HepG2 (cell line): ENCODE data around the gene TRMT2A. TPM values are rescaled to one million over a fixed set of nuclear protein-coding genes. Genes with fewer than 3 reads are reported as not detected.

ENCODE experiments used
- ATAC-seq: fragments of 200-7000 bp; cut with Tn5 transposase; 3 replicates; pipeline ENCODE4 v1.9.1; 2020; ENCODE audit warnings: mild to moderate bottlenecking, moderate library complexity
- BruUV-seq: library from RNA; stranded (reverse); fragments of 400-500 nt; replicated peaks from 2 replicates; lab custom pipeline; 2021; lab: Mats Ljungman, UMichigan
- CTCF ChIA-PET: fragments of 300-600 bp; formaldehyde crosslinking; extraction: SDS; loops from one replicate; lab custom pipeline; 2021; ENCODE audit warnings: low total read pairs, inconsistent platforms, low intra/inter-chr PET ratio; lab: Yijun Ruan, JAX
- POLR2A ChIA-PET: fragments of 350-600 bp; sonication (Branson Sonifier 250); formaldehyde crosslinking; loops from one replicate; lab custom pipeline; 2020; ENCODE audit warnings: antibody characterized with exemption, inconsistent platforms; lab: Yijun Ruan, JAX
- DNase-seq: peaks from one replicate; pipeline ENCODE4 v3.0.0-alpha.2; 2015; ENCODE audit warnings: low spot score
- FAIRE-seq: peaks from 3 replicates; lab custom pipeline; 2011; peaks lifted over from hg19 to GRCh38; lab: Jason Lieb, UNC
- H2AFZ ChIP-seq: one replicate; pipeline ENCODE4 v1.6.1; 2011; ENCODE audit warnings: low read length, inconsistent platforms
- H3K27ac ChIP-seq: fragments of 300-600 bp; 3 replicates; pipeline ENCODE4 v1.8.0; 2011; ENCODE audit warnings: mixed run types, mild to moderate bottlenecking, mixed read lengths, low read length, inconsistent platforms; ENCODE audit not compliant: insufficient read depth; ENCODE audit errors: extremely low read length
- H3K27me3 ChIP-seq, 2 experiments: fragments of 200-600 bp in 1 of 2; 2 replicates in 1 of 2; 3 replicates in 1 of 2; pipeline versions ENCODE4 v1.6.0 to v1.8.0; 2011; ENCODE audit warnings: low read length in 2 of 2, mild to moderate bottlenecking in 2 of 2, moderate library complexity in 2 of 2, inconsistent platforms in 1 of 2; ENCODE audit not compliant: insufficient read depth in 2 of 2, control insufficient read depth in 1 of 2
- H3K36me3 ChIP-seq, 2 experiments: fragments of 200-600 bp in 1 of 2; replicated peaks in 1 of 2; 2 replicates in 1 of 2; 3 replicates in 1 of 2; pipeline versions ENCODE4 v1.5.1 to v1.8.0; 2011; ENCODE audit warnings: low read length in 2 of 2, inconsistent platforms in 1 of 2; ENCODE audit not compliant: insufficient read depth in 2 of 2, control insufficient read depth in 1 of 2
- H3K4me1 ChIP-seq: 2 replicates; pipeline ENCODE4 v1.5.1; 2012; ENCODE audit warnings: low read length, inconsistent platforms; ENCODE audit not compliant: insufficient read depth
- H3K4me2 ChIP-seq: 2 replicates; pipeline ENCODE4 v1.6.0; 2011; ENCODE audit warnings: low read depth, low read length, inconsistent platforms
- H3K4me3 ChIP-seq, 3 experiments: fragments of 200-600 bp in 1 of 3; sonication (generic), shearing (Covaris generic) in 1 of 3; replicated peaks in 1 of 3; 2 replicates each; pipeline ENCODE4 v1.5.1; 2011 to 2016; ENCODE audit warnings: low read length in 3 of 3, inconsistent platforms in 2 of 3, low read depth in 2 of 3, mild to moderate bottlenecking in 2 of 3, control low read depth in 1 of 3, mixed read lengths in 1 of 3; ENCODE audit not compliant: insufficient read depth in 1 of 3
- H3K79me2 ChIP-seq: one replicate; pipeline ENCODE4 v1.6.1; 2011; ENCODE audit warnings: low read length, inconsistent platforms; ENCODE audit not compliant: insufficient read depth
- H3K9ac ChIP-seq: 2 replicates; pipeline ENCODE4 v1.6.0; 2011; ENCODE audit warnings: mild to moderate bottlenecking, low read depth, low read length, inconsistent platforms; ENCODE audit not compliant: insufficient read depth
- H3K9me3 ChIP-seq: 2 replicates; pipeline ENCODE4 v1.5.1; 2012; ENCODE audit warnings: mild to moderate bottlenecking, low read length
- H4K20me1 ChIP-seq: 2 replicates; pipeline ENCODE4 v1.6.0; 2011; ENCODE audit warnings: inconsistent platforms, mild to moderate bottlenecking, low read length, moderate library complexity; ENCODE audit not compliant: insufficient read depth
- ADNP ChIP-seq: sonication (generic); formaldehyde crosslinking; IDR thresholded peaks from 2 replicates; pipeline ENCODE4 v1.4.0; 2020; ENCODE audit warnings: missing genetic modification reagents
- AHDC1 ChIP-seq: sonication (generic); formaldehyde crosslinking; IDR thresholded peaks from 2 replicates; pipeline ENCODE4 v1.5.1; 2020; ENCODE audit warnings: mild to moderate bottlenecking, missing genetic modification reagents, borderline replicate concordance
- ATF2 ChIP-seq: sonication (generic); formaldehyde crosslinking; IDR thresholded peaks from 2 replicates; pipeline ENCODE4 v1.4.0; 2020; ENCODE audit warnings: missing genetic modification reagents
- HDAC6 ChIP-seq: fragments of 200-600 bp; sonication (generic); IDR thresholded peaks from 2 replicates; pipeline ENCODE4 v1.7.0; 2017; ENCODE audit warnings: mild to moderate bottlenecking, antibody characterized with exemption, low read length, low read depth
- HNF4A ChIP-seq: sonication (generic); formaldehyde crosslinking; IDR thresholded peaks from 2 replicates; pipeline ENCODE4 v1.4.0; 2020; ENCODE audit warnings: missing genetic modification reagents
- PPARG ChIP-seq: conservative IDR thresholded peaks from 2 replicates; pipeline ENCODE4 v1.6.1; 2016; ENCODE audit warnings: missing biosample characterization, missing genetic modification reagents
- ZC3H13 ChIP-seq: sonication (generic); formaldehyde crosslinking; IDR thresholded peaks from 2 replicates; pipeline ENCODE4 v1.8.1; 2023; ENCODE audit warnings: mild to moderate bottlenecking, missing genetic modification reagents, moderate library complexity
- ZNF205 ChIP-seq: IDR thresholded peaks from 2 replicates; pipeline ENCODE4 v1.6.1; 2018; ENCODE audit warnings: missing biosample characterization, missing genetic modification reagents
- ZNF776 ChIP-seq: sonication (generic); formaldehyde crosslinking; IDR thresholded peaks from 2 replicates; pipeline ENCODE4 v1.4.0; 2020; ENCODE audit warnings: mild to moderate bottlenecking, missing genetic modification reagents
- WGBS: methylation state at CpG from one replicate; pipeline ENCODE4 v1.1.6; 2017; ENCODE audit warnings: low lambda C conversion rate; 5-methylcytosine and 5-hydroxymethylcytosine counted together
- in situ Hi-C: cut with HindIII; loops from 2 replicates; pipeline ENCODE4 v1.10.0; 2017; ENCODE audit warnings: low pct_unique_long_range_greater_than_20kb; ENCODE audit not compliant: extremely low pct_ligation_motif_present
- intact Hi-C: fragments of 100-400 bp; cut with micrococcal nuclease; formaldehyde crosslinking; loops from one replicate; pipeline ENCODE4 v1.10.0; 2022; ENCODE audit not compliant: unreplicated experiment
- polyA plus RNA-seq, 8 experiments: library from polyadenylated mRNA; depleted of rRNA in 3 of 8; stranded (reverse) in 7 of 8; unstranded in 1 of 8; fragments of >200 nt; fragmentation: Illumina TruSeq in 4 of 8; extraction: Trizol in 4 of 8; gene quantifications; 2 replicates each; pipeline versions ENCODE4 v1.2.1 to v1.2.3, GENCODE V29; 2011 to 2016; ENCODE audit warnings: low read depth in 4 of 8, missing spikeins in 1 of 8, mixed read lengths in 1 of 8; ENCODE audit not compliant: insufficient read depth in 1 of 8
- total RNA-seq, 5 experiments: library from RNA; depleted of rRNA; stranded (reverse); fragments of >200 nt; fragmentation: Illumina TruSeq; extraction: Trizol; gene quantifications; 2 replicates each; pipeline ENCODE4 v1.2.3, GENCODE V29; 2016; ENCODE audit warnings: low read depth in 1 of 5

Gene TRMT2A
- total and polyA plus RNA-seq, 2 of the 13 experiments (the other 11 are each of a cell fraction or from before 2014, with no cell fraction given) = 24.0 to 30.3 TPM

DNA sequence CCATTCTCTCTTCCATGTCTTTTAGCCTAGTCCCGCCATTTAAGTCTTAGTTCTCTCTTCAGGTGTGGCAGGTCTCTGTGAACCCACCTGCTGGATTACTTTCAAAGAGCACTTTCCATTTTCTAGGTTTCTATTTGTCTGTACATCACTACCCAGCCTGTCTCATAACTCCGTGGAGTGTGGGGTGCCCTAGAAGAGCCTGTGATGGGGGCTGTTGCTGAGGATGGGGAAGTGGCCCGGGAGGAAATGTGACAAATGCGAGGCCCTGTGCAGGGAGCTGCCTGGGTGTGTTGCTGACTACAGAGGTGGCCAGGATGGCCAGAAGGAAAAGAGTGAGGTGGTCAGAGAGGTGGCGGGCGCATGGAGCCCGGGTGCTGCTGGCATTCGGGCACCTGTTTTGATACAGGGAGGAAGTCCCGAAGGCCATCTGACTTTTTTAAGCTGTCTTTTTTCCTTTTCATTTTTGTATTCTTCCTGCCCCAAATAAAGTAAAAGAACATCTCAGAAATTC is 26.2 kb downstream of the TRMT2A start (continued):
- no peak for TF ChIP-seq AHDC1
- no peak for TF ChIP-seq ADNP (CRISPR knock-in tag)

DNA sequence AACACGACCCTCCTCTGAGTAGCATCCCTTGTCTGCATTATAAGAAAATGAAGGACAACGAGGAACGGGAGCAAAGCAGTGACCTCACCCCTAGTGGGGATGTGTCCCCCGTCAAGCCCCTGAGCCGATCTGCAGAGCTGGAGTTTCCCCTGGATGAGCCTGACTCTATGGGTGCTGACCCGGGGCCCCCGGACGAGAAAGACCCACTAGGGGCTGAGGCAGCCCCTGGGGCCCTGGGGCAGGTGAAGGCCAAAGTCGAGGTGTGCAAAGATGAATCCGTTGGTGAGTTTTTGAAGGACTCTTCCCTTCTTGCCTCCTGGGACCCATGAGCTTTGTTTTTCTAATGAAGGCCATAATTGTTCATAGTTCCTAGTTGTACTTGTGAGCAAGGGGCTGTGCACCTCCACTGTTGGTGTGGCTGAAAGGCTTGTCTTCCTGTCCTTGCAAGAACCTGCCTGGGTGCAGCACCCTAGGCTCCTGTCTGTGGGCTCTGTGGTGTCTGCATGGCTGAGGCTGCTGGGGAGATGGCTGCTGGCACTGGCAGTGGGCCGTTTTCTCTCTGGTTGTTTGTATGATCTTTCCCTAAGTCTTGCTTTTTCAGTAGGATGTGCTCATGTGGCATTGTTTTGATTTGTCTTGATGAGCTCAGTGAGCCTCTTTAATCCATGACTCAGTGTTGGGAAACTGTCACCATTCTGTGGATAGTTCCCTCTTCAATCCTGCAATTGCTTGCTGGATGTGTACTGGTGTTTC is 26.9 kb downstream of the TRMT2A start:
- intact Hi-C loops (no loop called here), in situ Hi-C loops (no loop called here)
- POLR2A ChIA-PET = interaction anchor here (1.4 kb wide), 1 partner anchor 9 kb away, joined by 5 read pairs; no protein-coding TSS in a partner anchor
- H3K4me1 ChIP-seq = peaks cover 5% of the 10 kb centered on the region
- 96% methylated on average over 11 of the region's 11 CpGs for WGBS
- no peak for TF ChIP-seq PPARG
- TF ChIP-seq ZNF776 (CRISPR knock-in tag) = no peak
- no peak for TF ChIP-seq ZC3H13 (CRISPR knock-in tag)
- no peak for TF ChIP-seq HNF4A (CRISPR knock-in tag)
- no peak for TF ChIP-seq ATF2 (CRISPR knock-in tag)
- no peak for TF ChIP-seq HDAC6
- no peak for TF ChIP-seq ZNF205 (CRISPR knock-in tag)
- DNase-seq (no peak), ATAC-seq (no peak), FAIRE-seq (no peak)
- H2AFZ ChIP-seq = no peak overlapping the region
- H4K20me1 ChIP-seq = no peaks in the 10 kb centered on the region
- H3K4me3 ChIP-seq = no peak overlapping the region
- H3K36me3 ChIP-seq = peaks cover 73 to 96% of the 10 kb centered on the region in 2 experiments
- H3K79me2 ChIP-seq = peaks cover 18% of the 10 kb centered on the region
- BruUV-seq = no TSS peak
- no peak overlapping the region for H3K27ac ChIP-seq
- H3K27me3 ChIP-seq = no peaks in the 10 kb centered on the region
- CTCF ChIA-PET = no interaction called here
- H3K9me3 ChIP-seq = no peaks in the 10 kb centered on the region
- H3K9ac ChIP-seq = no peak overlapping the region
- no peak overlapping the region for H3K4me2 ChIP-seq
